ENCODE measurements around the gene PPM1A.
A peak's percentile ranks its signal among the peaks of the same experiment; 100 is the strongest.

PPM1A gene

GRCh38 chr14:60348211-60348610 is 99.2 kb downstream of the PPM1A start:
- Histone ChIP-seq H3K4me2 (ENCODE audit: low read depth, low read length, poor library complexity, severe bottlenecking) (no peak overlapping the region), H3K9me3 (ENCODE audit: insufficient read depth, low read depth, low read length) (no peaks in the 10 kb centered on the region), H2AFZ (ENCODE audit: low read length) (peak overlapping the region; percentile 80; the same call in 1 of the 2 replicates), H3K79me2 (ENCODE audit: insufficient read depth, low read length) (no peaks in the 10 kb centered on the region), H3F3A (ENCODE audit: low read depth) (no peaks in the 10 kb centered on the region), H3K9ac (ENCODE audit: low read depth, low read length, poor library complexity, severe bottlenecking) (no peak overlapping the region), H3K4me1 (ENCODE audit: insufficient read depth, low read length, poor library complexity, severe bottlenecking) (peaks cover 37% of the 10 kb centered on the region), H3K36me3 (ENCODE audit: insufficient read depth, low read length) (no peaks in the 10 kb centered on the region), H4K20me1 (ENCODE audit: insufficient read depth, low read length, poor library complexity, severe bottlenecking) (no peaks in the 10 kb centered on the region), H3K27me3 (ENCODE audit: insufficient read depth, low read length, poor library complexity, severe bottlenecking) (no peaks in the 10 kb centered on the region), H3K9me2 (replicated peaks; ENCODE audit: low read depth, low read length) (no peaks in the 10 kb centered on the region), H3K4me3 (ENCODE audit: low read length, poor library complexity, severe bottlenecking) (no peak overlapping the region)
- no peak for TF ChIP-seq CTCF (conservative IDR thresholded peaks at IDR 0.05; ENCODE audit: low read length)
- no peak for TF ChIP-seq EZH2phosphoT487 (IDR thresholded peaks at IDR 0.05; ENCODE audit: borderline replicate concordance)

Measured in Loucy (cell line).